AG04449 (cell line): ENCODE results near the gene NAB1.

Source experiments
- CTCF ChIA-PET: fragments of 350-600 bp; formaldehyde crosslinking; extraction: SDS; loops from one replicate; lab custom pipeline; 2021; ENCODE audit warnings: antibody characterized with exemption; lab: Yijun Ruan, JAX
- POLR2A ChIA-PET: fragments of 400-600, 350-600 bp; formaldehyde crosslinking; extraction: SDS; loops from one replicate; lab custom pipeline; 2020; ENCODE audit warnings: antibody characterized with exemption, inconsistent platforms; lab: Yijun Ruan, JAX
- DNase-seq: peaks from one replicate; pipeline ENCODE4 v3.0.0-alpha.2; 2010; ENCODE audit warnings: low read depth, low spot score
- H3K4me3 ChIP-seq: 2 replicates; pipeline ENCODE4 v1.5.1; 2011; ENCODE audit warnings: low read depth, mild to moderate bottlenecking, control low read depth, low read length
- CTCF ChIP-seq: IDR thresholded peaks from one replicate; pipeline ENCODE4 v1.5.1; 2011; ENCODE audit warnings: mild to moderate bottlenecking, moderate library complexity, low read length, control low read depth, inconsistent platforms; ENCODE audit not compliant: insufficient read depth; ENCODE audit errors: missing control alignments

Gene NAB1

GRCh38 chr2:190684931-190685330 is 36.0 kb downstream of the NAB1 start:
- TF ChIP-seq CTCF: no peak
- CTCF ChIA-PET: interaction anchor here (1.5 kb wide), 1 partner anchor 8 kb away, joined by 6 read pairs; no protein-coding TSS in a partner anchor

GRCh38 chr2:190685333-190685732 is 36.5 kb downstream of the NAB1 start:
- CTCF ChIA-PET: interaction anchor here (0.6 to 1.5 kb wide), 2 partner anchors 8 to 9 kb away, joined by 4 to 6 read pairs; no protein-coding TSS in a partner anchor
- no peak for TF ChIP-seq CTCF
- no peak overlapping the region for H3K4me3 ChIP-seq
- POLR2A ChIA-PET: no interaction called here
- no peak for DNase-seq

More at GRCh38 chr2:190684931-190685330, 36.0 kb downstream of the NAB1 start:
- H3K4me3 ChIP-seq: no peak overlapping the region
- DNase-seq: no peak
- POLR2A ChIA-PET: no interaction called here

- CTCF ChIA-PET: interaction anchor here (0.9 to 1.5 kb wide), 3 partner anchors 9 to 249 kb away, joined by 4 to 6 read pairs (median 4); no protein-coding TSS in a partner anchor
- DNase-seq: no peak
- POLR2A ChIA-PET: no interaction called here
- H3K4me3 ChIP-seq: no peak overlapping the region
- no peak for TF ChIP-seq CTCF
Observed at GRCh38 chr2:190693533-190694232, 44.8 kb downstream of the NAB1 start.

- ChIA-PET CTCF (interaction anchor here (0.6 kb wide), 1 partner anchor 9 kb away, joined by 4 read pairs; no protein-coding TSS in a partner anchor), POLR2A (no interaction called here)
- TF ChIP-seq CTCF: no peak
- no peak overlapping the region for H3K4me3 ChIP-seq
- no peak for DNase-seq
Observed at GRCh38 chr2:190694479-190694878, 45.6 kb downstream of the NAB1 start.

GRCh38 chr2:190695739-190696138 is 46.9 kb downstream of the NAB1 start:
- H3K4me3 ChIP-seq: no peak overlapping the region
- POLR2A ChIA-PET: interaction anchor here (0.7 kb wide), 1 partner anchor 763 kb away, joined by 3 read pairs; no protein-coding TSS in a partner anchor
- CTCF ChIA-PET: no interaction called here
- TF ChIP-seq CTCF: no peak
- DNase-seq: no peak

GRCh38 chr2:190696792-190697398 is 48.0 kb downstream of the NAB1 start:
- DNase-seq: no peak
- H3K4me3 ChIP-seq: no peak overlapping the region
- TF ChIP-seq CTCF: no peak
- CTCF ChIA-PET: interaction anchor here (1.6 to 2.6 kb wide), 2 partner anchors 11 to 18 kb away, joined by 4 to 9 read pairs; no protein-coding TSS in a partner anchor
- POLR2A ChIA-PET: no interaction called here
